Measurements from ENCODE around the gene PPM1H.
"Not testable (repeated sequence)": the region's sequence is repeated elsewhere in the genome, so short reads cannot be mapped to it uniquely, and the experiment has no call there.

PPM1H gene

DNA sequence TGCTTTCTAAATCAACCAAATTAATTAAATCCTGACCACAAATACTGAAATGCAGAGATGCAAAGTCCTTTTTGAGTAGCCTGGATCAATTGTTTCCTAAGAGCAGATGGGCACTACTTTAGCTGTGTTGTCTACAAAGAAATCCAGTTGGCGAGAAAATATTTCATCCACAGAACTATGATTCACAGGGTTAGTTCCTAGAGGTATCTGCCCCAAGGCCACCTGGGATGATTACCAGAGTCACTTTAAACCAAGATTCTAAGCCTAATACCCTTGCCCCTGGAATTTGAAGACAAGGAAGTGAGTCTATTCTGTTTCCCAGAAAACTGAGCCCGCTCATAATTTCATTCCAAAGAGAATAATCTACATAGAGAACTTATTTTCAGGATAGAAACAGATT is 198.4 kb downstream of the PPM1H start:
- DNase-seq (ENCODE audit: low spot score), result no peak

DNA sequence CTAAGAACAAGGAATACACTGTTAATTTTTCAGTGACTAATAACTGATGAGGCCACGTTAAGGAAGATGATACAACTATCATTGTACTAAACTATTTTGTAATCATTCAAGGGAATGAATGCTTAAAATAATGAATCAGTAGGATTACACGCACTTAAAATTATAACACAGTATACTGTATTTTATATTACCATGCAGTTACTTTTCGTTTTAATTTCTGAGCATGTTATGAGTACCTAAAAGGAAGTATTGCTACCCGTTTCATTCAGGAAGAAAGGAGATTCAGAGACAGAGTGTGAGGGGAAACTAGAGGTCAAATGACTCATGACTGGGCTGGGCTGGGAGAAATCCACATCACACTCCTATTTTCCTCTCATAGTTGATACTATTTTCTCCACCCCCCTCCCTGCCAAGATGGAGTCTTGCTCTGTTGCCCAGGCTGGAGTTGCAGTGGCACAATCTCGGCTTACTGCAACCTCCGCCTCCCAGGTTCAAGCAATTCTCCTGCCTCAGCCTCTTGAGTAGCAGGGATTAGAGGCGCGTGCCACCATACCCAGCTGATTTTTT is 202.0 kb downstream of the PPM1H start:
- no peak for DNase-seq (ENCODE audit: low spot score)

DNA sequence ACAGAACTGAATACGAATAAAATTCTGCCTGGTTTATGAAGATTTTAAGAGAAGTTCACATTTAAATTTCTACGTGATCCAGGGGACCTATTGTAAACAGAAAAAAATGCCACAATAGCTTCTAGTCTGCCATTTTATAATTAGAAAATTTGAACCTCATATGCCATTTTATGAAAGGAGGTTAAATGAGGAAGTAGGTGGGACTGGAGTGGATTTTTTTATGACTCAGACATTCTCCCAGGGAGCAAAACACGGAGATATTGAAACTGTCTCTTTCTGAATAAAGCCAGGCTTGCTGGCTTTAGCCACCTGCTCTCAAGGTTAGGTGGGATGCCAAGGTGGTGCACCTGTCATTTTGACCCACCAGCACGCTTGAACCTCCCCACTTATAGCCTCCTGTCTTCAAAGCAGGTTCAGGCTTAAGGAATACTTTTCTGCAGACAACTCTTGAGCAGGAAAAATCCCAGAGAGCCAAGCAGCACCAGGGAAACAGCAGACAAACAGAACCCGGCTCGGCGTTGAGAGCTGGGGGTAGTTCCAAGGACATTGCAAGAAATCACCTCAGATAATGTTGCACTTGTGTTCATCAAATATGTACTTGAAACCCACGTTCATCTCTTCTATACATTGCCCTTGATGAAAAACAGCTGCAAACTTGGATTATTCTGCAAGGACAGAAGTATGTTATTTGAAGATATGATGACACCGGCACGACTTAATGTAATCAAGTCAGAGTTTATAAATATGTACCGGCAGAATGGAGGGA is 203.7 kb downstream of the PPM1H start:
- no peak for DNase-seq (ENCODE audit: low spot score)

DNA sequence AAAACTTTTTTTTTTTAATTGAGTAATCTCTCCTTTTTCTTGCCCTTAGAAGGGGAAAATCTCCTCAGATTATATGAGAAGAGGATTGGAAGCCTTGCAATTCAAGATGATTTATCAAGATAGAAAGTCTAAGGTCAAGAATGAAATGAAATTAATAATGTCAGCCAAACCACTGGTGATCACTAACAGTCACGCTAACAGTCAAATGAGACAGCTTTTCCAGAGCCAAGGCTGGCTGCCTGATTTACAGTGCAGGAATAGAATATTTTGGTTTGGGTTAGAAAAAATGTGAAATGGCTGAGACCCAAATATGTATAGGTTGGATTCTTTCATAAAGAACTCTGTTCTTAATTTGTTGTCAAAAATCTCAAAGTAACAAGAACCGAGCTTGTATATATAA is 204.3 kb downstream of the PPM1H start:
- DNase-seq (ENCODE audit: low spot score), result no peak

DNA sequence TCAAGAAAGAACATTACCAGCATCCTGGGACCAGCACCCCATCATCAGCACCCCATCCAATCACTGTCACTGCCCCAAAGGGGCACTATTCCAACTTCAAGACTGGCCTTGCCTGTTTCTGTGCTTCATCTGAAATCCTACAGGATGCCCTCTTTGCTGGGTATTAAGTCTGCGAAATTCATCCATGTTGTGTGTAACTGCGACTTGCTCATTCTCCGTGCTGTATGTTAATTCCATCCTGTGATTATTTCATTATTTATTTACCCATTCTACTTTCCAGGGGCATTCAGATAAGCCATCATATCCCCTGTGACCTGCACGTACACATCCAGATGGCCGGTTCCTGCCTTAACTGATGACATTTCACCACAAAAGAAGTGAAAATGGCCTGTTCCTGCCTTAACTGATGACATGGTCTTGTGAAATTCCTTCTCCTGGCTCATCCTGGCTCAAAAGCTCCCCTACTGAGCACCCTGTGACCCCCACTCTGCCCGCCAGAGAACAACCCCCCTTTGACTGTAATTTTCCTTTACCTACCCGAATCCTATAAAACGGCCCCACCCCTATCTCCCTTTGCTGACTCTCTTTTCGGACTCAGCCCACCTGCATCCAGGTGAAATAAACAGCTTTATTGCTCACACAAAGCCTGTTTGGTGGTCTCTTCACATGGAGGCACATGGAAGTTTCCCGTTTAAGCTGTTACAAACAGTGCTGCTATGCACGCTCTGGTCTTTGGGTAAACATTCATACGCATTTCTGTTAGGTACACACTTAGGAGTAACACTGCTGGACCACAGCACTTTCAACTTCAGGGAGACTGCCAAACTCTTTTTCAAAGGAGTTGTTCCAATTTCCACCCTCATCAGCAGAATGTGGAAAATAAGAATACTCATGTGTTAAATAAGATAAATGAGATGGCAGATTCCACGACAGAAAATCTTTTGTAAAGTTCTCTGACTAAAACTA is 205.1 kb downstream of the PPM1H start:
- not testable (repeated sequence) for DNase-seq (ENCODE audit: low spot score)

DNA sequence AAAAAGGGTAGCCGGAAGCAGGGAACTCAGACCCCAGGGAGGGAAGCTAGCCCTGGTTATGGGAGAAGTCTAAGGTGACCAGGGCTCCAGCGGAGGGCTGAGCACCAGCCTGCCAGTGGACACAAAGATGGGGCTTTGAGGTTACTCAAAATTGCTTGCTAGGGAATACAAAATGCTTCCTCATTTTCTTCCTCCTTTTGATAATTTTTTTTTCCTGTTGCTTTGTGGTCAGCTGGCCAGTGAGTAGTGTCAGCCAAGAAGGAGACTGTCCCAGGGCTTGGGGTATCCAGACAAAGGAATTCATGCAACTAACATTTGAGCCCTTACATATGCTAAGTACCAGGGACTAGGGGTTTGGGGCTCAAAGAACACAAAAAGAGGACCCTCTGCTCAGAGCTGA is 206.2 kb downstream of the PPM1H start:
- no peak for DNase-seq (ENCODE audit: low spot score)

DNA sequence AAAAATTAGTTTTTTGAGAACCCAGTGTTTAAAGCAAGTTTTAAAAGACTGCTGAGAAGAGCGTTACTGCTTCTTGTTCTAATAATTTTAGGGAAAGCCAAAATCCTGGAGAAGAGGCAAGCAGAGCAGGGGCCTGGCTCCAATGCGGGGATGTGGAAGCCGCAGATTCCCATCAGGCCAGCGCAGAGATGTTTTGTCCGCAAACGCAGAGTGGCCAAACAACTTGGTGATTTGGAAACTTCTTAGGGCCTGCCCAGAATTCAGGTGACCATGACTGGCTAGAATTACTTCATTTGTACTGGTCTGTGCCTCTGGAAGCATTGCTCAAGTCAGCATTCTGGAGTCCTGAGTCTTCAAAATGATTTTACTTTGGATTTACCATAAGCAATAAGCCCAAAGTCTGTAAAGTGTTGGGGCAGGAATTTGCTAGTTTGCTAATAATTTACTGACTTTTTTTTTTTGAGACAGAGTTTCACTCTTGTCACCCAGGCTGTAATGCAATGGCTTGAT is 208.4 kb downstream of the PPM1H start:
- DNase-seq (ENCODE audit: low spot score), result no peak

DNA sequence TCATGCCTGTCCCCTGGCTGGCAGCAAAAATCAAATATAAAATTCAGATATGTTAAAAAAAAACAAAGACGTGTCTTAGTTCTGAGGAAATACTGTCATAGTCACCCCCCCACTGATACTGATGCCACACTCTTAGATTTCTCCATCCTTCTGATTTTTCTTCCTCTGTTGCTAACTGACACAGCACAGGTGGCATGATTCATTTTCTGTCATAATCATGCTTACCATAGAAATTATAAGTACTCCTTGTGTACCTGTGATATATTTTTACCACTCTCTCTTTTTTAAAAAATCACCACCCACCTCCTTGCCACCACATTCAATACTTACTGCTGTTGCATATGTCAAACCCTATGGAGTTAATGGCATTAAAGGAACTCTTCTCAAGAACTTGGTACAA is 209.2 kb downstream of the PPM1H start:
- DNase-seq (ENCODE audit: low spot score), result no peak

DNA sequence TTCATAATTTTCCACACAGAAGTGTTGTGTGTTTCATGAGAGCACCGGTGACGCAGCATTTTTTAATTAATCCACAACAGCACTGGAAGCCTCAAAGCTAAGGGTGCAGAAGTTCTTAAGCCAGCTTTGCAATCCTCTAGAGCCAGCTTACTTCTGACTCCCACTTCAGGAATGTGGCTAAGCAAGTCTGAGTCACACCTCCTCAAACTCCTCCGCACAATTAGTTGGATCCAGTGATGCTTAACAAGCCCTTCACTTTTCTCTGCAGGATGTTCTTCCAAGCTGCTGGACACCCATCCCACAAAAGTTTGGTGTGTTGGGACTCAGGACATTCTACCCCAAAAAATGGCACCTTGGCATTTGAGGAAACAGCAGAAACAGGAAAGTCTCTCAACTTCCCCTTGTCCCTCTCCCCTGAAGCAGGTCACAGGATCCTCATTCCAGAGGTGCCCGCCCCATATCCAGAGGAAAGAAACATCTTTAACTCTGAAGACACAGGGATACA is 210.0 kb downstream of the PPM1H start:
- DNase-seq (ENCODE audit: low spot score), result no peak

DNA sequence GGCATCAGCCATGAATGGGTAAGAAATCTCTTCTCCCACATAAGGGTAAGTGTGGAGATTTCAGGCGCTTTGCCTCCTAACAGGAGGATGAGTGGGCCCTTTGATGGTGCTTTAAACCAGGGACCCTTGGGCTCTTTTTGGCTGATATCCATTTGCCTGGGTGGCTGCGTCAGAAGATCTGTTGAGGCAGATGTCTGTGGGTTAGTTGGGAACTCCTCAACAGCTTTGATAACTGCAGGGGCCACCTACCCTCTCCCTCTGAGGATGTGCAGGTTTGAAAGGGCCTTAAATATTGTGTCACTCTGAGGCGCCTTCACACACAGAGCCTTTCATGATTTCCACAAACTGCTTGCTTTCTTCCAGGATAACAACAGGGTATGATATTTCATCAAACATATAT is 210.7 kb downstream of the PPM1H start:
- DNase-seq (ENCODE audit: low spot score), result no peak

DNA sequence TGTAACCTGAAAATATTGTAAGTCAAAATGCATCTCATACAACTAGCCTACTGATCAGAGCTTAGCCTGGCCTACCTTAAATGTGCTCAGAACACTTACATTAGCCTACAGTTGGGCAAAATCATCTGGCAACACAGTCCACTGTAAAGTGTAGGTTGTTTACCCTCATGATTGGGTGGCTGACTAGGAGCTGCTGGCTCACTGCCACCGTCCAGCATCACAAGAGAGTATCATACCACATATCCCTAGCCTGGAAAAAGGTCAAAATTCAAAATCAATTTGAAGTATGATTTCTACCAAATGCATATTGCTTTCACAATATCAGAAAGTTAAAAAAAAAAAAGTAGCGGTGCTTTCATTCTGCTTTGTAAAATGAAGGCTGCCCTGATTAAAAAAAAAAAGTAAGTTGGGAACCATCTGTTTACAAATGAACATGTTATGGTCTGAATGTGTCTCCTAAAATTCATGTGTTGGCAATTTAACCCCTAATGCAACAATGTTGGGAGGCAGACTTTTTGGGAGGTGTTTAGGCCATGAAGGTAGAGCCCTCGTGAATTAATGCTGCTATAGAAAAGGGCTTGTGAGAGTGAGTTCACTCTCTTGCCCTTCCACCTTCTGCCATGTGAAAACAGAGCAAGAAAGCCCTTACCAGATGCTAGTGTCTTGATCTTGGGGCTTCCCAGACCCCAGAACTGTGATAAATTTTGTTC is 211.8 kb downstream of the PPM1H start:
- no peak for DNase-seq (ENCODE audit: low spot score)

DNA sequence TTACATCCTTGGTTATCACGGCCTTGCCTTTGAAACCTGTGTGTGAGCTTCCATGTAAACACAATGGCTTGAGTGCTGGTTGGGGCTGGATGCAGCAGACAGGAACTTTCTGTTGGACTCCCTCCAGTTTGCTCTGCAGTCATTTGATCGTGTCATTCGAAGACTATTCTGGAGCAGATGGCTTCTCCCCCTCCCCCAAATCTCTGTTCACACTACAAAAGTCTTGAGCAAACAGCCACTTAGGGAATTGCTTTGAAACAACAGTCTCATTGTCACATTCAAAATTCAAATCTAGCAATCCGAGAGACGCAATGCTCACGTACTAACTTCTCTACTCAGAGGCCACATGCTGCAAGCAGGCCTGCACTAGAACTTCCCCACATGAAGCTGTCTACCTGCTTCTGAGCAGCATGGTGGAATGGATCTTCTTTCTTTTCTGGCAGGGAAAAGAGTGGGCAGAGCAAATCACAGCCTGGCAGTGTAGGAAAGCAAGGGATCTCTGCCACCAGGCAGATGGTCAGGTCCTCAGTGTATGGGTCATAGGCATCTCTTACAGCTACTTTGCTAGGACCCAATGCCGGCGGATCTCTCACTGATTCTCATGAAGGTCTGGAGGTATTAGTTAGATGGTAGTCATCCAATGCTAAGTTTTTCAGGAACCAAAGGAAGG is 214.2 kb downstream of the PPM1H start:
- no peak for DNase-seq (ENCODE audit: low spot score)

DNA sequence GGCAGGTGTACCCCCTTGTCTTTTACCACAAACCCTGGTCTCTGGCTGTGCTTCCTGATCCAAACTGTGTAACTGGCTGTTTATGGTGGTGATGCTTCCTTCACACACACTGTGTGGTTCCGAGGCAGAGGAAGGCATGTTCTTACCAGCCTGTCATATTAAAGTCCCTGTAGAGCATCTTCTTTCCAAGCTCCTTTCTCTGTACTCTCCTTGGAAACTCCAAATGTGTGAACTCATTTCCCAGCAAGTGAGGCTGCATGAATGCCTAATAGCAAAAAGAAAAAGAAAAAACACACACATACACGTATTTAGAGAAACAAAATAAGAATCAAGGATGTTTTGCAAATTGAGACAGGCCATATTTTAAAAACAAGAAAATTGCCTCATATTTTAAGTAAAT is 214.9 kb downstream of the PPM1H start:
- DNase-seq (ENCODE audit: low spot score), result no peak

DNA sequence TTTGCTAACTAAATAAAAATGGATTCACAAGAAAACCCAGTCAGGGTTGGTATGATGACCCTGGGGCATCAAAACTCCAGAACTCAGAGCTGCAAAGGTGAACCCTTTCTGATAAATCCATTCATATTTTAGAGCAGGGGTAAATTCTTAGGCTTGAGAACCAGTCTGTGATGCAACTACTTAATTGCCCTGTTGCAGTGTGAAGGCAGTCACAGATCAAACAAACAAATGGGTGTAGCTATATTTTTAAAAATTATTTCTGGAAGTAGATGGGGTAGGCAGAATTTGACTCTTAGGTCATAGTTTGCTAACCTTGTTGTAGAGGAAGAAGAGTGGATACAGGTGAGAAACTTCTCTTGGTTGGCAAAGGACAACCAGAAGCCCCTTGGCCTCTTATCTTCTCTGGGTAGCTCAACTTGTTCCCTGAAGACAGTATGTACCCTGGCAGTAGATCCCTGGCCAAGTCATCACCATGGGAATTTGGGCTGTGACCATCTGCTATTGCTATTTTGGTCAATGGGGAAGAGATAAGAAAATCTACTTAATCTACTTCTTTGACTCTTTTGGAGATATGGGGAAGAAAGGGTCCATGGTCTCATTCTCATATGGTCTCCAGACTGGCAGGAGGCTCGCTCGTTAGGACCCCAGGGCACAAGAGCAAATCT is 216.1 kb downstream of the PPM1H start:
- no peak for DNase-seq (ENCODE audit: low spot score)

DNA sequence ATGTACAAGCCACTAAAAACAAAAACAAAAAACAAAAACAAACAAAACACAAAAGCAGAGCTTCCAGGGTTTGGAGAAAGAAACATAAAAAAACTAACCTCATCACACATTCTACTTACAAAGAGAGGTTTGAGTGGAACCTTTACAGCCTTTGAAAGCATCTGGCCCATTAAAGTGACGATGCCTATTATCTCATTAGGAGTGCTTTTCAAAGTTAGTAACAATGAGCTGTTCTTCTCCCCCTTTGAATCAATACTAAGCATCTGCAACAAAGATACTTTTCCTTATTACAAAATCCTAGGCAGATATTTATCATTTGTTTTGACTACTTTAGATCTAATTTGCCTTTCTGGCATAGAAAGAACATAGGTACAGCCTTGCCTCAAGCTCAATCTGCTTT is 217.3 kb downstream of the PPM1H start:
- no peak for DNase-seq (ENCODE audit: low spot score)

DNA sequence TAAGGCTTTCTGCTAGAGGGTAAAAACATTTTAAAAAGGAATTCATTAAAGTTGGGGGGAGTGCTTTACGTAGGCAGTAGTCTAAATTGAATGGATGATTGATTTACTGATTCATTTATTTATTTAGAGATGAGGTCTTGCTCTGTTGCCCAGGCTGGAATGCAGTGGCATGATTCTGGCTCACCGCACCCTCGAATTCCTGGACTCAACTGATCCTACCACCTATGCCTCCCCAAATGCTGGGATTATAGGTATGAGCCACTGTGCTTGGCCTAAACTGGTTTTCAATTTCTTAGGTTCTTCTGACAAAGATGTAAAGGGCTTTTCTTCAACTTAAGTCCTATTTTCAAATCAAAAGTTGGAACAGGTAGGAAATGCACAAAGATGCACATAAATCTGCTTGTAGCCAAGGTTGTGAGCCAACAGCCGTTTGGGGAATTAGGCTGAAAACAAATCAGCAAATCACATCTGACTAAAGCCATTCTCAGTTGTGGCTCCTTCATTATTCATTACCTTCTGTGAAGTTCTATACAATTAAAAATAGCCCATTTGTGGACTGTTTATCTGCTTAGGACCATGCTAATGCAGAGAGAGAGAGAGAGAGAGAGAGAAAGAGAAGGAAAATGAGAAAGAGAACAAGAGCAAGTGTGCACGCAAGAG is 218.0 kb downstream of the PPM1H start:
- no peak for DNase-seq (ENCODE audit: low spot score)

DNA sequence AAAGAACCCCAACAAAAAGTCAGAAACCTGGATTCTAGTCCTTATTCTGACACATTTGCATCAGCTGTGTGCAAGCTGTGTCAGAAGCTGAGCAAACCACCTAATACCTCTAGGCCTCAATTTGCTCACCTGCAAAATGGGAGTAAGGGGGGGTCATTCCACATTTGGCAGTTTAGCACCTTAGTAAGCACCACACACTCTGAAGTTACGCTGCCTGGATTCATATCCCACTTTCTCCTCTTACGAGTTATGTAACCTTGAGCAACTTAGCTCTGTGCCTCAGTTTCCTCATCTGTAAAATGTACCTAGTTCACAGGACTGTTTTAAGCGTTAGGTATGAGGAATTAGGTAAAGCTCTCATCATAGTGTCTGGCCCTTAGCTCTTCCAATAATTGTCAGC is 218.9 kb downstream of the PPM1H start:
- no peak for DNase-seq (ENCODE audit: low spot score)

DNA sequence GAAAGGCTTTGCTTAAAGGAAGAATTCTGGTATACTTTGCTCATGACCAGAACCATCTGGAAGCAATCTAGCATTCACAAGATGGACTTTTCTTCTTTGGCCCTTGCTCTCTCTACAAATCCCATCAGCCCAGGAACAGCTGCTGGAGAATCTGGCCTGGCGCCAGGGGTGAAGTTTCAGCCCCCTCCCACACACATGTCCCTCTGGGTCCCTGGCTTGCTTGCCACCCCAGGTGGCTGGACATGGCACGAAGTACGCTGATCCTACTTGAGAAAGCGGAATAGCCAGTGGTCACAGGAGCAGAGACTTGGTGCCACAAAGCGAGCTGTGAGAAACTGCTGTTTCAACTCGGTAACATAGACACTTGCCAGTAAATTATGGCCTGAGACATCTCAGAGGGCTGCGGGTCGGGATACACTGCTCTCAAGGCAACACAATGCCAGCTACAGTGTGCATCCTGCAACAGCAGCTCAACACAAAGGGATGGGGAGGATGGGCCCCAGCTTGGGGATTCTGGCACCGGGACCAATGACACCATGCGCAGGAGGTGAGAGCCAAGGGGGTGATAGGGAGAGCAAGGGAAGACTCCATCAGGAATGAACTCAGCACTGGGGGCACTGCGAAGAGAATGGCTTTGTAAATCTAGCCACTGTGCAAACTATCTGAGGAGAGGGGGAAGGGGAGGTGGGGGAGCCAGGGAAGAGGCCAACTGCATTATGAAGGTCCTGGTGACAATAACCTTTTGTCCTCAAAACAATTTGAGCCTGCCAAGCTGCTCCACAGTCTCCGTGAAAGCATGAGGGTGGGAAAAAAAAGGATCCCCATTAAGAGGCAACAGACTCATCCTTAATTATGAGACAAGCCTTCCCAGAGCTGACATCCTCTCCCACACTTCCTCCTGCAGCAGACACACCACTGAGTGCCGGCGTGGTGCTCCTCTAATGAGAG is 219.9 kb downstream of the PPM1H start:
- DNase-seq (ENCODE audit: low spot score), result no peak

DNA sequence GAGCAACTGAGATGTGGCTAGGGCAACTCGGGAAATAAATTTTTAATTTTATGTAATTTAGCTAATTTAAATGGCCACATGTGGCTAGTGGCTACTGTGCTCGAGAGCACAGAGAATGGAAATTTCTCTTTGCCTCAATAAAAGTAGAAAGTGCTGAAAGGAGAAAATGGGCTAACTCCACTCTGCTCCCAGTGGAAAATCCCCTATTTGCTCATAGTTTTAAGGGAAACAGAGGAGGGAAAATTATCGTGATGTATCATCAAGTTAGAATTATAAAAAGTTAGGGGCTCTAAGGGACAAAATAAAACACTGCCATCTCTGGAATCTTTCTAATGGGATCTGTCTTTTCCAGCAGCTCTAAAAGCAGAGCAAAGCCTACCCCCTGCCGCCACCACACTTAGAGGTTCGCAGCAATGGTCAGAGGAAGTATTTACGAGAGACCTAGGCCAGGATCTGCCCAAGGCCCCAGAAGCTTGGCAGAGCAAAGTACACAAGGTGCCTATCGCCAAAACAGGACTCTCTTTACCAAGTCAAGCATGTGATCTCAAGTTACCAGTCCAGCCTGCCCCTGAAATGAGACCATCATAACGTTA is 220.7 kb downstream of the PPM1H start:
- DNase-seq (ENCODE audit: low spot score), result no peak
